Measurements from ENCODE around the gene AGPAT2. TPM values are rescaled to one million over a fixed set of nuclear protein-coding genes. Genes with fewer than 3 reads are reported as not detected.

AGPAT2 gene
- total RNA-seq, 1 donor from 2014 or later = 106 TPM

- H3K9me3 ChIP-seq = no peaks in the 10 kb centered on the region
- H3K36me3 ChIP-seq = peaks cover 19% of the 10 kb centered on the region
- H3K4me3 ChIP-seq = peak within 1 kb of the TSS; percentile 61
- H3K4me1 ChIP-seq = peaks cover 6% of the 10 kb centered on the region
- no peak for TF ChIP-seq CTCF (IDR thresholded peaks at IDR 0.05)
- peaks cover 71% of the 10 kb centered on the region for H3K27me3 ChIP-seq (ENCODE audit: low read depth)
- DNase-seq (peak; percentile 68), ATAC-seq (peak; percentile 20 to 41)
- intact Hi-C loops (cut with DNase I) = no loop called here
- peak within 1 kb of the TSS; percentile 94 for H3K27ac ChIP-seq
These were observed 24.3 kb downstream of the AGPAT2 start, which contains the start of gene EGFL7 for GRCh38 chr9:136662656-136663581. TSS of gene EGFL7 (plus strand) at chr9:136662916. CDS start at chr9:136668283, 5,367 bp downstream.

GRCh38 chr9:136662326-136662655 lies 25.0 kb downstream of the AGPAT2 start:
- Histone ChIP-seq H3K4me3 (peak overlapping the region; percentile 61), H3K27me3 (ENCODE audit: low read depth) (peaks cover 76% of the 10 kb centered on the region), H3K4me1 (peaks cover 6% of the 10 kb centered on the region), H3K9me3 (no peaks in the 10 kb centered on the region), H3K36me3 (peaks cover 16% of the 10 kb centered on the region), H3K27ac (peak overlapping the region; percentile 94)
- intact Hi-C loops (cut with DNase I) = no loop called here
- ATAC-seq = peak; percentile 0 to 1
- no peak for TF ChIP-seq CTCF (IDR thresholded peaks at IDR 0.05)
- no peak for DNase-seq

DNA sequence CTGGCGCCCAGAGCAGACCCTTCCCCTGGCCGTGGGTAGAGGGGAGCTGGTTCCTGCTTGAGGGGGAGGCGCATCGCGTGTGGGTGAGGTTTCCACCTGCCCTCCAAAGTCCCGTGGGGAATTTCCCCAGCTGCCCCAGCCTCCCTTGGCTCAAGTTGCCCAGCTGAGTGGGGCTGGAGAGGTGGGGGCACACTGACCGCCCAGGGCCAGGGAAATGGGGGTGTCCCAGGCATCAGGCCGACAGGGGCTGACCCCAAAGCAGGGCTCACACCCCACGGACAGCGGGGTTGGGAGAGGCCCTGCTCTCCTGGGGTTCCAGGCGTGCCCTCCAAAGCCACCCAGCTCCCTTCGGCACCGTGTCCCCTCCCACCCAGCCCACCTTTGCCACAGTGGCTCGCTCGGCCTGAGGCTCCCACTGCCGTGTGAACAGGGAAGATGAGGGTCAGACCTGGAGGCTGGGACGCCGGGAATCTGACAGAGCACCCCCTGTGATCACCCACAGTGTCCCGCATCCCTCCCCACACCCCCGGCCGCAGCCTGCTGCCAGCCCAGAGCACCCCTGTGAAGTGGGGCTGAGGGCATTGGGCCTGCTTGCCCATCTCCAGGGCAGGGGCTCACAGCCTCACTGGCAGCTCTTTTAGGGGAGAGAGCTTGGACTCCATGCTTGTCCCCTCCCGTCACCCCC lies 25.5 kb downstream of the AGPAT2 start:
- H3K27me3 ChIP-seq (ENCODE audit: low read depth) = peaks cover 77% of the 10 kb centered on the region
- TF ChIP-seq CTCF (IDR thresholded peaks at IDR 0.05) = no peak
- intact Hi-C loops (cut with DNase I) = no loop called here
- H3K4me3 ChIP-seq = peak overlapping the region; percentile 61
- peak overlapping the region; percentile 94 for H3K27ac ChIP-seq
- peaks cover 16% of the 10 kb centered on the region for H3K36me3 ChIP-seq
- peaks cover 10% of the 10 kb centered on the region for H3K4me1 ChIP-seq
- ATAC-seq = no peak
- no peak for DNase-seq
- no peaks in the 10 kb centered on the region for H3K9me3 ChIP-seq

DNA sequence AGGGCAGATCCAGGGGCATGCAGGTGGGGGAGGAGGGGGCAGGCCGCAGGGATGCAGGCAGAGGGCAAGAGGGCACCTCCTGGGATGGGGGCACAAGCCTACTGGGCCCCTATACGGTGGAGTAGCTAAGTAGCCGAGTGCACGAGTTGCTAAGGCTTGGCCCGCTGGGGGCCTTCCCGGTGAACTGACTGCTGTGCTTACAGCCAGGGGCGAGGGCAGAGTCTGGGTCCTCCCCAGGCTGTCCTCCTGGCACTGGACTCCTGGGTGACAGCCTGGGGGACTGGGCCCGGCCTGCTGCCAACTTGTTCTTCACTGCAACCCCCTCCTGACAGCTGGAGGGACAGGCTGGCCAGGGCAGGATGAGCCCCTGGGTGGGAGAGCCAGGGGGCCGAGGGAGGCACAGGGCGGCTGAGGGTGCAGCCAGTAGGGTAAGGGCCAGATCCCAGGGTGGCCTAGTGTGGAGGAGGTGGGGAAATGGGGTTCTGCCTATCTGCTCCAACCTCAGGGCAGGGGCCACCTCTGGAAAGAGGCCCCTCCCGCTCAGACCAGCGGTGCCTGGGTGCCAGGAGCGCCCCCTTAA lies 26.2 kb downstream of the AGPAT2 start:
- Histone ChIP-seq H3K36me3 (peaks cover 13% of the 10 kb centered on the region), H3K4me1 (peaks cover 18% of the 10 kb centered on the region), H3K9me3 (no peaks in the 10 kb centered on the region), H3K27me3 (ENCODE audit: low read depth) (peaks cover 85% of the 10 kb centered on the region), H3K4me3 (peak overlapping the region; percentile 61), H3K27ac (peak overlapping the region; percentile 94)
- intact Hi-C loops (cut with DNase I) = no loop called here
- TF ChIP-seq CTCF (IDR thresholded peaks at IDR 0.05) = no peak
- ATAC-seq (no peak), DNase-seq (no peak)

Data from lower lobe of right lung (tissue), 2 donors.